Measurements from ENCODE around the gene TNNT1.
A peak's percentile ranks its signal among the peaks of the same experiment; 100 is the strongest.
"Not testable (repeated sequence)": the region's sequence is repeated elsewhere in the genome, so short reads cannot be mapped to it uniquely, and the experiment has no call there.

The TNNT1 gene

DNA sequence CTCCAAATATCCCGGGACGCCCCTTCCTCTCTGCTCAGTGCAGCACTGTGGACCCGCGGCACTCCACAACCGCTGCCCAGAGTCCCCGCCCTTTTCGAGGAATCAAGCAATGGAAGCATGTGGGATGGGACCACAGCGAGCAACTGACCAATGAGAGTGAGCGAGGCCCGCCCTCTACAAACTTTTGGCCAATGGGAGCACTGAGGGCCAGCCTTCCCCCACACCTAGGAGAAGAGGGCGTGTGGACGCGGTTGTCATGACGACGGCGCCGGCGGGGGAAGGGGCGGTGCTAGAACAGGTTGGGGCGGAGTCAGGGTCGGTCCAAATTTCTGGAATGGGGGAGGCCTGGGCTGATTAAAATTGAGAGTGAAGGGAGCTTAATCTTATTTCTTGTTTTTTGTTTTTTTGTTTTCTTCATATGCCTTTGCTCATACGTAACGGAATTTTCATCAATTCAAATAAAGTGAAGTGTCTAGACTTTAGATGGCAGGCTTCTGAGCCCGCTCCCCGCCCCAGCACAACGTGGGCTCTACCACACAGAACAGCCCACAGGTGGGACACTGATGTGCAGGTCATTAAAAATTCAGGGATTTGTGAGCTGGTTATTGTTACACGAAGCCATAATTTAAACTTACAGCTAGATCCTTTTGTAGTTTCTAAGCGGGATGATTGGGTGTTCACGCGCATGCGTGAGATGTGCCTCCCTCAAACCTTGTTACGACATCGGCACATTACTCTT lies 17.7 kb upstream of the TNNT1 start, which contains the start of gene DNAAF3:
Gene DNAAF3 (minus strand): TSS at position 84 of the 739 bp plus-strand sequence. CDS start 200 bp downstream, outside the sequence.
- DNase-seq: peak; percentile 78 to 87

DNA sequence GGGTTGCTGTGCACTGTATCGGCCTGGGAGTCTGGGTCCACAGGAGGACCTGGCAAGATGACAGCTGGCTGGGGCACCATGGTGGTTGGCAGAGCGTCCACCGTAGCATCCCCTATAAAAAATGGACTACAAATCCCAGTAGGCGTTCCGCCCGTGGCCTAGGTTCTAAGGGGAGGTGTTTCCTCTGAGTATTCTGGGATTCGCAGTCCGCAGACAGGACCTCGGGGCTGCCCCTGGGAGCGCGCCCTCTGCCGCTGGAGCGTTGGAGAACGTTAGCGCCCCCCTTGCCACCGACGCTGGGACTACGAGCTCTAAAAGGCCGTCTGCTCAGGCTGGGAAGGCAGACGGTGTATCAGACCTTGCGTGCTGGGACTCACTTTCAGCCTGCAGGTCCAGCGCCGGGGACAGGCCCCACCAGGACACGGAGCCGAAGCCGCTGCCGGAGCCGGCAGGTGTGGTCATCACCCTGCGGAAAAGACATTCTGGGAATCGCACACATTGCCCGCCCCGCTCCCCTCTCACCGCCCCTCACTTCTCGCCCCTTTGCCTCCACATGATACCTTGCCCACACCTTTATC lies 17.0 kb upstream of the TNNT1 start:
- DNase-seq: peak; percentile 49 to 64

DNA sequence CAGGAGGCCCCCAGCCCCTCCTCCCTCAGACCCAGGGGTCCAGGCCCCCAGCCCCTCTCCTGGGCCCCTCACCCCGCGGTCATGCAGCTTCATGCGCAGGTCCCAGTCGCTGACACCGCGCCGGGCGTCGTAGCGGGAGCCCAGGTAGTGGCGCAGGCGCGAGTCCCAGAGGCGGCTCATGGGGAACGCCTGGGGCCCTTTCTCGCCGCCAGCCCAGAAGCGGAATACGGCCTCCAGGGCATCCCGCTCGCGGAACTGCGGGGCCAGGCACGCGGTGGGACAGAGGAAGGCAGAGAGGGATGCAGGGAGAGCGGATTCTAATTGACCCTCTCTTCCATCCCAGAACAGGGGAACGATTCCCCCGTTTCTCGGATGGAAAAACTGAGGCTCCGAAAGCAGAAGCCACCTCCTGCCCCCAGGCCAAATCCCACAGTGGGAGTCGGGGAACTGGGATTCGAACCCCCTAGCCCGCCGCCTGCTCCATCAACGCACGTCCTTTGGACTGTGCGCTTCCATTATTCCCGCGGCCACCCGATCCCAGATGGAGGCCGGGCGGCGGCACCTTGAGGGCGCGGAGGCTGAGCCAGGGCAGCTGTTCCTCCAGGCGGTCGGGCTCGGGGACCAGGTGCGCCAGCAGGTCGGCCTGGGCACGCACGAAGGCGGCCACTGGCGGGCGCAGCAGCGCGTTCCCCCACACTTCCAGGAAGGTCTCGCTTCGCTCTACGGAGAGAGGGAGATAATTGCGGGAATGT lies 12.7 kb upstream of the TNNT1 start:
- no peak for DNase-seq

DNA sequence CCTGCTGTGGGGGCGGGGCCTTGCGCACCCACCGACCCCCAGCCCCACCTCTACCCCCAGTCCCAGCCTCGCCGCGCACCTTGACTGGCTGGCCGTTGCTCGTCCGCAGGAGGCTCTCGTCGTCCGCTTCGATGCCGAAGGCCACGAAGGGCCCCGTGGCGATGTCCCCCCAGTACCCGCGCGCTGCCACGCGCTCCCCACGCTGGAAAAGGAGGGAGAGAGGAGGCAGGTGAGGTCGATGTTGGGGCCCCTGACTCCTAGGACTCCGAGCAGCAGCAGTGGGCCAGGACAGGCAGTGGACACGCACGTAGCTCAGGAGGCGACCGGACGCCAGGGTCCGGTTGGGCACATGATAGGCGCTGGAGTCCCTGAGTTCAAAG lies 12.0 kb upstream of the TNNT1 start:
- no peak for DNase-seq

DNA sequence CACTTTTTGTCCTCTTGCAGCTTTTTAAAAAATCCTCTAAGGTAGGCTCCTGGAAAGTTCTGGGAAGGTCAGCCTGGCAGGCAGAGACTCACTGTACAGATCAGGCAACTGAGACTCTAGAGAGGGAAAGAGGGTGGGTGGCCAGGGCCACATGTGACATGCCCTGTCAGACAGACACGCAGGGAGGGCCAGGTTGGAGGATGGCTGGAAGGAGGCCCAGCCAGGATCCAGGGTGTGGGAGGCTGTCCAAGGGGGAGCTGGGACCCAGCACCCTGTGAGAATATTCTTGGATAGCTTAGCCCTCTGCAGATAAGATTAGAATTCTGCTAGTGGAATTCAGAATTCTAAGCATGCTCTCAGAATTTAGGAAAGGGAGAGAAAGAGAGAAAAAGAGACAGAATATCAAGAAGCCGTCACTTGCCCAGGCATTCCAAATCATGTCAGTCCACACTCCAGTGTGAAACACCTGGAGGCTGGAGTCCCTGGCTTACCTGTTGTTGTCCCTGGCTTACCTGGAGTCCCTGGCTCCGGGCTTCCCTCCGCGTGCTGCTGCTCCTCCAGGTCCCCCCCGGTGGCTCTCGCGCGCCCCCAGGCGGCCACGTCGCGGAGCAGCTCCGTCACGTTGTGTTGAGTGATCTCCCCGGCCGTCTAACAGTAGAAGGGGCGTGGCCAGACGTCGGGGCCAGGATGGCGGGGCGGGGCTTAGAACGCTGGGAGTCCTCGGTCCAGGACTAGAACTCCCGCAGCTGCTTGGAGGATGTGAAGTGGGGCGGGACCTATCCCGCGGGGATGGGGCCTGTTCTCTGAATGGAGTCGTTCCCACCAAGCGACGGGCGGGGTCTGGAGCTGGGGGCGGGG lies 11.4 kb upstream of the TNNT1 start:
- DNase-seq: peak; percentile 87 to 89

DNA sequence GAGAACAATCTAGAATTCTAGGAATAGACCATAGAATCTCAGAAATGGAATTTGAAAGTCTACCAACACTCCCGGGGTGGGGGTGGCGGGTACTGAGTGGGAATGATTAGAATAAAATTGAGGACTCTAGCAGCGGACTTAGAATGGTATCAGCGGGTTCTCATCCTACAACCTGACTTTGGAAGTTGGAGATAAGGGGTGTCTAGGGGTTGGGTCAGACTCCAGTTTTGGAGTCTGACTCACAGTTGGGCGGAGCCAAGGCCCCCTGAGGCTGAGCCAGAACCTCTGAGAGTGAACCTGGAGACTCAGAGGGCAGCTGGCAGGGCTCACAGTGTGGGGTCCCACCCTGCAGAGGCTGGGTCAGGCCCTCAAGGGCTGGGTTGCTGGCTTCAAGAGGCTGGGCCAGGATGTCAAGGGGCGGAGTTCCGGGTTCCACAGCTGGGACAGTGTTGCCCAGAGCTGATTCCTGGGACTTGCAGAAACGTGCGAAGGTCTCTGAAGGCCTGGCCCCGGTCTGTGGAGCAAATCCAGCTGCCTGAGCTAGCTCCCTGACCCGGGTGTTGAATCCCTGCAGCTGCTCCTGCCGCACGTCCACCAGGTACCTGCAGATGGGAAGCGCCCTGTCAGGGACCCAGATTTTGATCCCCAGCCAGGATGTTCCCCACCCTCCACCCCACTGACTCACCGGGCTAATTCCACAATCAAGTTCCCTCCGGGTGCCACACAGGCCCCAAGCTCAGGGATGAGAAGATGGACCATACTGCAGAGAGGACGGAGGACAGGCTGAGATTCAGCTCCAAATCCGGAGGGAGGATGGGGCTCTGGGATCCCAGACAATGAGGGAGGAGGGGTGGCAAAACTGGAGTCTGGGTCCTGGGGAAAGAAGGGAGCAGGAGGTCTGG lies 10.1 kb upstream of the TNNT1 start:
- no peak for DNase-seq

DNA sequence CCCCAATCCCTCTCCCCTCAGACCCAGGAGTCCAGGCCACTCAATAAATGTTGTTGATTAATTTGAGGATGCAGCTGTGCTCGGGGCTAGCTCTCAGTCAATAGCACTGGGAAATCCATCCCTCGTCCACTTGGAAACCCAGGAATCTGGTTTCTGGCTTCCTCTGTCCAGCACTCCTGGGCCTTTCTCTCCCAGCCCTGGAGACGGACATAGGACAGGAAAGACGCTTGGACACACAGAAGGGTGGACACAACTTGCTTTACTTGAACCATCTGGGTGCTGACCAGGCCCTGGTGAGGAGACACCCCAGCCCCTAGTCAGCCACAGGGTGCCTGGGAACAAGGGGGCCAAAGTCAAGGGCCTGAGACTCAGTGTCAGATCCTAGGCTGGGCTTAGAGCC lies 9.4 kb upstream of the TNNT1 start:
- no peak for DNase-seq

DNA sequence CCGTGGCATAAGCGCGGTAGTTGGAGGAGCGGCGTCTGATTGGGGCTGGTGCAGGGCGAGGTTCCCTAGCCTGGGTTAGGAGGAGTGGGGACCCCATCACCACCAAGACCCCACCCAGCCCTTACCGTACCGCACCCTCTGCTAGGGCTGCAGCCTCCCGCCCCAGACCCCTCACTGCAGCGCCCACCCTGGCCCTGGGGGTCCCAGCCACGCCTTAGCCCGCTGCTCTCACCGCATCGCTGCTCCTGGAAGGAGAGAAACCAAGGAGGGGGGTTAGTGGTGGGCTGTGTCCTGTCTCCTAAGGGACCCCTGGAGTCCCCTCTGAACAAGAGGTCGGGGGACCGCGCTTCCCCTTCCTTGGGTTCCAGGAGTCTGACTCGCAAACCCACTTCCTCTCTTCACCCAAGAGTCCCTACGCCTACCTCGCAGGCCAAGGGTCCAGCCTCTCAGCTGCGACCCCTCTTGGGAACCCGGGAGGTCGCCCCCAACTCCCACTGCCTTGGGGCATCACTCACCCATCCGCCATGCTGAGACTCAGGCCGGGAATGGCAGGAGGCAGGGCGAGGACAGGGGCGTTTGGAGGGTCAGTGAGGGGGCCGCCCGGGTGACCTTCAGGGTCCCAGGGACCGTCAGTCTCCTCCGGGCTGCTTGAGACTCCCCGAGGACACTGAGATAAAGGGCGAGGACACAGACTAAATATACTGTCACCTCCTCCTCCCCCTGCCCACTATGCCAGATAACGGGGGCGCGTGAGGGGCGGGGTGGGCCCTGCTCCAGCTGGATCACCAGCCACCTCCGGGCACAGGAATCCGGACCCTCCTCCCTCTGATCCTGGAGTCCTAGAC lies 8.3 kb upstream of the TNNT1 start, which contains the start of gene TNNI3:
Gene TNNI3 (minus strand): TSS at position 669 of the 845 bp plus-strand sequence. CDS start 143 bp downstream, at position 526.
- DNase-seq: no peak

DNA sequence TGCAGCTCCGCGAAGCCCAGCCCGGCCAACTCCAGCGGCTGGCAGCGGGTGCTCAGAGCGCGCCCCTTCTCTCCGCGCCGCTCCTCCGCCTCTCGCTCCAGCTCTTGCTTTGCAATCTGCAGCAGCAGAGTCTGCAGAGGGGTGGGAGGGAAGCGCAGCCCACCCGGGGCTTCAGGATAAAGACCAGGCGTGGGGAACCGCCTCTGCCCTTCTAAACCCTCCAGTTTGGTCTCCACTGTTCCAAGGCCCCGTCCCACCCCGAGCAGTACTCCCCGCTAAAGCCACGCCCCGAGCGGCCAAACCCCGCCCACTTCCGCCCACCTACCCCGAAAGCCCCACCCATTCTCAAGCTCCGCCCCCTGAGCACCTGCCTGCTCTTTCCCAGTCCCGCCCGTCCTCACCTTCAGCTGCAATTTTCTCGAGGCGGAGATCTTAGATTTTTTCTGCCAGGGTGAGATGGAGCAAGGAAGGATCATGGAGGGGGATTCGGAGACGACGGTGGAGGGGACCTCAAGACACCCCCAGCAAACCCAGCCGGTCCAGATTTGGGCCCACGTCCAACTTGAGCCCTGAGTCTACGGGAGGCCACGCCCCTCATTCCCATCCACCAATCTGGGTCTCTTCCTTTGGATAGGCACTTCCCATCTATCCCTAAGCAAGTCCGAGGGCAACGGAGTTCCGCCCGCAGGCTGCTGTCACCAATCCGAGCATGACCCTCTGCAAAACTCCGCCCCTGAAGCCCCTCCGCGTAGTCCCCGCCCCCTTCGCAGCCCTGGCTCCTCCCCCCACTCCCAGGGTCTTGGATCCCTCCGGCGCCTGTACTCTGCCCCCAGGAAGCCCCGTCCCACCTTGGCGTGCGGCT lies 7.4 kb upstream of the TNNT1 start:
- DNase-seq: peak; percentile 13 to 29

DNA sequence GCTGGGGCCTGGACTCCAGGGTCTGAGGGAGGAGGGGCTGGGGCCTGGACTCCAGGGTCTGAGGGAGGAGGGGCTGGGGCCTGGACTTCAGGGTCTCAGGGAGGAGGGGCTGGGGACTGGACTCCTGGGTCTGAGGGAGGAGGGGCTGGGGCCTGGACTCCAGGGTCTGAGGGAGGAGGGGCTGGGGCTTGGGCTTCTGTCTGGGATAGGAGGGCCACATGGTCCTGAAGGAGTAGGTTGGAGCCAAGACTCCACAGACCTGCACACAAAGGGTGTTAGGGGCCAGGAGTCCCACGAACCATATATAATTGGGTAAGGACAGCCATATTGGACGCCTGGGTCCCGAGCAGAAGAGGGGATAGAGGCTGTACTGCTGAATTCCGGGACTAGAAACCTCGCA lies 6.8 kb upstream of the TNNT1 start:
- DNase-seq: not testable (repeated sequence)

DNA sequence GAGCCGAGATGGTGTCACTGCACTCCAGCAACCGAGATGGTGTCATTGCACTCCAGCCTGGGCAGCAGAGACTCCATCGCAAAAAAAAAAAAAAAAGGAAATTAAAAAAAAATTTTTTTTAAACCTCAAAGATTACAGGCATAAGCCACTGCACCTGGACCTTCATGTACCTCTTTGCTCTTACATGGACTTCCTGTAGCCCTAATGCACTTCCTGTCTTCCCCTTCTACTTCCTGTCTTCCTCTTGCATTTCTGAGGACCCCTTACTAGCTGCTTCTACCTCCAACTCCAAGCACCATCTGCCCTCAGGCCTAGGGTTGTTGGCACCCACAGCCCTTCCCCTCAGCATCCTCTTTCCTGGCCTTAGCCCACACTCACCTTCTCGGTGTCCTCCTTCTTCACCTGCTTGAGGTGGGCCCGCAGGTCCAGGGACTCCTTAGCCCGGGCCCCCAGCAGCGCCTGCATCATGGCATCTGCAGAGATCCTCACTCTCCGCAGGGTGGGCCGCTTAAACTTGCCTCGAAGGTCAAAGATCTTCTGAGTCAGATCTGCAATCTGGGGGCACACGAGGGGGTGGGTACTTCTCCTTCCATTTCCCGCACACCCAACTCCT lies 4.8 kb upstream of the TNNT1 start:
- no peak for DNase-seq

DNA sequence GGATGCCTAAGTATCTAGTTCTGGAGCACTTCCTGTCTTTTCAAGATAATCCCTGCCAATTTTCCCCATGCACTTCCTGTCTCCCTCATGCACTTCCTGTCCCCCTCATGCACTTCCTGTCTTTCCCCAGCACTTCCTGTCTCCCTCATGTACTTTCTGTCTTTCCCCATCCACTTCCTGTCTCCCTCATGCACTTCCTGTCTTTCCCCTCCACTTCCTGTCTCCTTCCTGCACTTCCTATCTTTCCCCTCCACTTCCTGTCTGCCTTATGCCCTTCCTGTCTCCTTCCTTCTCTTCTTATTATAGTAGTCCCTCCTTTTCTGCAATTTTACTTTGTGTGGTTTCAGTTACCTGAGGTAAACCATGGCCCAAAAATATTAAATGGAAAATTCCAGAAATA lies 3.0 kb upstream of the TNNT1 start:
- DNase-seq: no peak

DNA sequence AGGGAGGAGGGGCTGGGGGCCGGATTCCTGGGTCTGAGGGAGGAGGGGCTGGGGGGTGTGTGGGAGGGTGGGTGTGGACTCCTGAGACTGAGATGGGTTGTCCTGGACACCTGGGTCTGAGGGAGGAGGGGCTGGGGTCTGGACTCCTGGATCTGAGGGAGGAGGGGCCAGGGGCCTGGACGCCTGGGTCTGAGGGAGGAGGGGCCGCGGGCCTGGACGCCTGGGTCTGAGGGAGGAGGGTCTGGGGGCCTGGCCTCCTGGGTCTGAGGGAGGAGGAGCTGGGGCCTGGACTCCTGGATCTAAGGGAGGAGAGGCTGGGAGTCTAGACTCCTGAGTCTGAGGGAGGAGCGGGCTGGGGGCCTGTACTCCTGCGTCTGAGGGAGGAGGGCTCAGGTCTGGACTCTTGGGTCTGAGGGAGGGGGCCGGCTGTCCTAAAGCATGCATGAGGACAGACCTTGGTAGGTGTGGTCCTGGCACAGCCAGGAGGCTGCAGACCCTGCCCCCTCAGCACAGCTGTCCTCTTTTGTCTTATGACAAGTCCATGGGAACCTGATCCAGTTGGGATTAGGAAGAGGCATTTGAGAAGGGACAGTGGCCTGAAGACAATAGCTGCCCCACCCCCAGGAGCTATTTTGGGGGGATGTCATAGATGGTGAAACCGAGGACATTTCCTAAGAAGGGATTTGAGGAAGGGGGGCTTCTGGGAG lies 1.3 kb downstream of the TNNT1 start:
- DNase-seq: no peak

DNA sequence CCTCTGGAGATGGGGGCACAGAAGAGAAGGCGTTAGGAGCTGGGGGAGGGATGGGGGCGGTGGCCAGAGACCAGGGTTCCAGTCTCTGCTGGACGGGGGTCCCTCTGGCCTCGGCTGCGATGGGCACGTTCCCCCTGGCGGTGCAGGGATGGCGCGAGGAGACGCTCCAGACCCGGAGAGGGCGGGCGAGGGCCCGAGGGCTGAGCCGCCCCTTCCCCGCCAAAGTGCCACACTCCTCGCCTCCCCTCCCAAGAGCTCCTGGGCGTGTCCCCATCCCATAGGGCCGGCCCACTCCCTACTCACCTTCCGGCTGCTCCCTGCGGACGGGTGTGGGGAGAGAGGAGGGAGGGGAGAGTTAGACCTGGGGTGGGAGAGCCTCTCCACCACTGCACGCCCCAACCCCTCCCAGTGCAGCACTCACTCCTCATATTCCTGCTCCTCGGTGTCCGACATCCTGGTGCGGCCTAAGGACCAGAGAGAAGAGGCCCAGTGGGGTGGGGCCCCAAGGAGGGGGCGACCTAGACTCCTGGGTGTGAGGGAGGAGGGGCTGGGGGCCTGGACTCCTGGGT lies 2.2 kb downstream of the TNNT1 start:
- no peak for DNase-seq

DNA sequence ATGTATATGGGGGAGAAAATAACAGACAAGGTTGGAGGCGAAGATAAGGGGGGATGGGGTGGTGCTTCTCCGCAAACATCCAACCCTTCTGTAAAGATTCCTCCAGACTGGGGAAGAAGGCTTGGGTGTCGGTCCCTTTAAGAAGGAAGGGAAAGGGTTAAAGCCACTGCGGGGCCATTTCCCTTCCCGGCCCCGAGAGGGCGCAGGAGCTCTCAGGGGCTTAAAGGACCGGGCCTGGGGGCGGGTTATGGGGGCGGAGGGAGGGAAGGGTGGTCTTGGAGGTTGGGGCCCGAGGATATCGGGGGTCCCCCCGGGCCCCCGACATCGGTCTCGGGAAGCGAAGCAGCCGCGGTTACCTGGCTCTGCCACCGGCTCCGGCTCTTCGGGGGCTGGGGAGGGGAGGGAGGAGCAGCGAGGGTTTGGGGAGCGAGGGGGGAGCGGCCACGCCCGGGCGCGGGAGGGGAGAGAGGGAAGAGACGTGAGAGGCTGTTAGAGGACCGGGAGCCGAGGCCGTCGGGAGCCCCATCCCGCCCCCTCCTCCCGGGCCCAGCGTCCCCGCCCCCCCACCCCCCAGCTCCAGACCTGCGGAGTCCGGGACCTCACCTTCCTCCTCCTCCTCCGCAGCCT lies 2.8 kb downstream of the TNNT1 start:
- peak; percentile 20 for DNase-seq

DNA sequence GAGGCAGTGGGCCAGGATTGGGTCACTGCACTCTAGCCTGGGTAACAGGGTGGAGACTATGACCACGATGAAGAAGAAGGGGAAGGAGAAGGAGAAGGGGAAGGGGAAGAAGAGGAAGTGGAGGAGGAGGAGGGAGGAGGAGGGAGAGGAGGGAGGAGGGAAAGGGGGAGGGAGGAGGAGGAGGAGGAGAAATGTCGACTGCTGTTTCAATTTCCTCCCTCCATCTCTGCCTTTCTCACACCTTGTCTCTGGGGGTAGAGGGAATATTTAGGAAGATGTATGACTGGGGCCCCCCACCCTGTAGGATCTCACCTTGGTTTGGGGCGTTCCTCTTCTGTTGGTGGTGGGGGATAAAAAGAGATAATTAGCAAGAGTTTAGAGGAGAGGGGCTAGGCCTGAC lies 3.8 kb downstream of the TNNT1 start:
- DNase-seq: no peak

DNA sequence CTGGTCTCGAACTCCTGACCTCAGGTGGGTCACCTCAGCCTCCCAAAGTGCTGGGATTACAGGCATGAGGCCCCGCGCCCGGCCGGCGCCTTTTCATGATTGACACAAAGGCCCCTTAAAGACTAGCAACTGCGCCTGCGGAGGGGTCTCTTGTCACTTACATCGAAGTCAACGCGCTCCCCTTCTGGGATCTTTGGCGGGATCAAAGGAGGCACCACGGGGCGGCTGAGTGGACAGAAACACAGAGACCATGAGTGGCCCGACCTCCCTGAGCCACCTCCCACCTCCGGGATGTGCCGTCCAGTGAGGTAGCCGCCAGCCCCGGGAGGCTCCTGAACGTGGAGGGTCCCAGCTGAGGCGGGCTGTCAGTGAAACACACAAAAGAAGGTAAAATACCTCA lies 7.3 kb downstream of the TNNT1 start:
- DNase-seq: no peak

DNA sequence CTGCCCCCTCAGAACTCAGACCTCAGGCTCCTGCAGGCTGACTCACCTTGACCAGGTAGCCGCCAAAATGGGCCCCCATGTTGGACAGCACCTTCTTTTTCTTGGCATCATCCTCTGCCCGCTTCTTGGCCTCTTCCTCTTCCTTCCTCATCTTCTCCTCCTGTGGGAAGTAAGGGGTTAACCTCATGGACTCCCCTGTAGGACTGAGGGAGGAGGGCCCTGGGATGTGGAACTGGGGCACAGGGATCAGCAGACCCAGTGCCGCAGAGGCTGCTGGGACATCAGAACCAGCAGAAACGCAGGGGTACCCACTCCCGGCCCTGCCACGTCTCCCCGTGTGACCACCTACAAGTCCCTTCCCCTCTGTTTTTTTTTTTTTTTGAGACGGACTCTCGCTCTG lies 11.1 kb downstream of the TNNT1 start:
- no peak for DNase-seq

Measured in CD4-positive, alpha-beta T cell treated with Interleukin-1 beta for 1 hour (primary cell).